SK-N-MC (cell line): ENCODE data around the gene PHF12.
A peak's percentile ranks its signal among the peaks of the same experiment; 100 is the strongest.

Source experiments
- DNase-seq: peaks from one replicate; pipeline ENCODE4 v3.0.0-alpha.2; 2011; ENCODE audit warnings: low read depth, low spot score
- H3K27ac ChIP-seq: fragments of 200-600 bp; sonication (generic); 2 replicates; pipeline ENCODE4 v1.5.1; 2016; ENCODE audit warnings: mixed run types
- H3K36me3 ChIP-seq: fragments of 200-600 bp; sonication (generic); 2 replicates; pipeline ENCODE4 v1.6.1; 2017; ENCODE audit warnings: antibody characterized with exemption, low read length, mixed read lengths; ENCODE audit not compliant: insufficient read depth
- H3K4me3 ChIP-seq: fragments of 200-600 bp; sonication (generic); 2 replicates; pipeline ENCODE4 v1.5.1; 2016
- H3K9ac ChIP-seq: fragments of 200-600 bp; sonication (generic); 2 replicates; pipeline ENCODE4 v1.8.0; 2017; ENCODE audit warnings: mixed run types, mixed read lengths; ENCODE audit not compliant: insufficient read length
- H3K9me3 ChIP-seq: fragments of 200-600 bp; sonication (generic); 2 replicates; pipeline ENCODE4 v1.6.1; 2017; ENCODE audit warnings: low read depth, mild to moderate bottlenecking, antibody characterized with exemption, low read length, moderate library complexity, mixed read lengths
- EZH2 ChIP-seq: fragments of 200-600 bp; sonication (generic); IDR thresholded peaks from one replicate; pipeline ENCODE4 v1.6.1; 2017; ENCODE audit warnings: antibody characterized with exemption
- FOXP2 ChIP-seq: optimal IDR thresholded peaks from 2 replicates; pipeline ENCODE3; 2011; ENCODE audit warnings: mild to moderate bottlenecking, moderate library complexity; ENCODE audit not compliant: insufficient read depth; ENCODE audit errors: extremely low read length, control extremely low read depth
- POLR2AphosphoS5 ChIP-seq: IDR thresholded peaks from 2 replicates; pipeline ENCODE4 v1.6.1; 2012; ENCODE audit warnings: mild to moderate bottlenecking, low read depth, low read length, borderline replicate concordance

PHF12 gene

DNA sequence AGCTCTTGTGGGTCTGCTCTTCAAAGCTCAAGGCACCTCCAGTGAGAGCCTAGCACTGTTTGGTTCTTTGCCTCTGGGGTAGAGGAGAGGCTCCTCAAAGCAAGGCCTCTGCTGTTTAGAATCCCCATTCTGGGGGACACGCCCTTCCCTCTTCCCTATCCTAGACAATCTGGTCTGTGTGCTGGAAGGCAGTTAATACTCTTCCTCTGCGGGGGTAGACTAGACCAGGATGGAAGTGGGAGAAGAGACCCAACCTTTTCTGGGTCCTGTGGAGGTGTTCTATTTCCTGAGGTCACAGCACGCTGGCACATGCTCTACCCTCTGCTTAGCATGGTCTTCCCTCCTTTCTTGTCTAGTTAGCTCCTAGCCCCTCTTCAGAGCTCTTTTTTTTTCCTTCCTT is 88.8 kb downstream of the PHF12 start:
- H3K9ac ChIP-seq = no peak overlapping the region
- H3K36me3 ChIP-seq = peaks cover 22% of the 10 kb centered on the region; the same call in 1 of the 2 replicates
- H3K27ac ChIP-seq = no peak overlapping the region
- DNase-seq = no peak
- H3K4me3 ChIP-seq = no peak overlapping the region
- no peaks in the 10 kb centered on the region for H3K9me3 ChIP-seq
- TF ChIP-seq EZH2 = no peak
- no peak for TF ChIP-seq POLR2AphosphoS5
- no peak for TF ChIP-seq FOXP2

DNA sequence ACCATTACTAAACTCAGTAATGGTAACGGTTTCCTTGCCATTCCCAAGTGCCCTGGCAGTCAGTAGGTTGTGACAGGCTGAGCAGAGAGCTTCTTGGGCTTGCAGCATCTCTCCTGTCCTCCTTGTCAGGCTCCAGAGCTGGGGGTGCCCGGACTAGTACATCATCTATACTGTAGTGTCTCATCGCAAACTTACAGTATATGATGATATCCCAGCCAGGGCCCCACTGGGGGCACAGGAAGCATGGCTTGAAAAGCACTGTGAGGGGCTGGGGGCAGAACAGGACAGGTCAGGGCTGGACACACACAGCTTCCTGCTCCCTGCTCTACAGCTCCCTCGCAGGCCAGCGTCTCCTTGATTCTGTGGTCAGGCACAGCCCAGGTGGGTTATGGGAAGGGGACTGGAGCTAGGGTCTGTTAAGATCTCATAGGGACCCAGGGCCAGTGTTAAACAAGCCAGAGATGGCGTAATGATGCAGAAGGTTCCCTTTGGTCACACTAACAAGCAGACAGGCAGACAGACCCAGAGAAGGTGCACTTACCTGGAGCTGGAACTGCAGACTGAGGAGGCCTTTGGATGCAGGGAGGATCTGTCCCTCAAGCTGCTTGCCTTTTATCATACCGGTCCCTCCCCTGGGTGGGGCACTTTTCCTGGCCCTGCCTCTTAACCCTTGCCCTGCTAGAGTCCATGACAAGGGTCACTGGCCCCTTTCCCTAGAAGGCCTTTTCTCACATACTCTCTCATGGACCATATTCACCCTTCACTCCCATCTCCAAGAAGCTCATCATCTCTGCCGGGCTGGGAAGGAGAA is 89.7 kb downstream of the PHF12 start:
- no peak for TF ChIP-seq POLR2AphosphoS5
- TF ChIP-seq EZH2 = no peak
- TF ChIP-seq FOXP2 = no peak
- H3K27ac ChIP-seq = no peak overlapping the region
- H3K4me3 ChIP-seq = no peak overlapping the region
- no peak overlapping the region for H3K9ac ChIP-seq
- peaks cover 22% of the 10 kb centered on the region; the same call in 1 of the 2 replicates for H3K36me3 ChIP-seq
- DNase-seq = no peak
- no peaks in the 10 kb centered on the region for H3K9me3 ChIP-seq

DNA sequence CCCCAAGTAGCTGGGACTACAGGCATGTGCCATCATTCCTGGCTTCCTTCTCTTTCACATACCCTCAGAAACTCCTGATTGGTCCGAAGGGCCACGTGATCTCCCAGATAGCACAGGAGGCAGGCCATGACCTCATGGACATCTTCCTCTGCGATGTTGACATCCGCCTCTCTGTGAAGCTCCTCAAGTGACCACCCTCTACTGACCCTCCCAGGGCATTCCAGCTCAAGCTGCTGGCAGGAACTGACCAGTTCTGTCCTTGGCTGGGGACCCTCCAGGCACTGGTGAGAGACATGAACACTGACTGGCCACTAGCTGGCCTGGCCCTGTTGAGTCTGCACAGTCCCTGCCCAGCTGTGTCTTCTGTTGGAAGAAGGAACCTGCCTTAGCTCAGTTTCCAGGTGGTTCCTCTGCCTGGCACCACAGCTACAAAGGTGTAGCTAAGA is 90.9 kb downstream of the PHF12 start:
- Histone ChIP-seq H3K9me3 (no peaks in the 10 kb centered on the region), H3K4me3 (no peak overlapping the region), H3K9ac (no peak overlapping the region), H3K36me3 (peaks cover 29% of the 10 kb centered on the region; the same call in 1 of the 2 replicates), H3K27ac (no peak overlapping the region)
- TF ChIP-seq EZH2 = no peak
- no peak for TF ChIP-seq FOXP2
- no peak for TF ChIP-seq POLR2AphosphoS5
- DNase-seq = no peak

DNA sequence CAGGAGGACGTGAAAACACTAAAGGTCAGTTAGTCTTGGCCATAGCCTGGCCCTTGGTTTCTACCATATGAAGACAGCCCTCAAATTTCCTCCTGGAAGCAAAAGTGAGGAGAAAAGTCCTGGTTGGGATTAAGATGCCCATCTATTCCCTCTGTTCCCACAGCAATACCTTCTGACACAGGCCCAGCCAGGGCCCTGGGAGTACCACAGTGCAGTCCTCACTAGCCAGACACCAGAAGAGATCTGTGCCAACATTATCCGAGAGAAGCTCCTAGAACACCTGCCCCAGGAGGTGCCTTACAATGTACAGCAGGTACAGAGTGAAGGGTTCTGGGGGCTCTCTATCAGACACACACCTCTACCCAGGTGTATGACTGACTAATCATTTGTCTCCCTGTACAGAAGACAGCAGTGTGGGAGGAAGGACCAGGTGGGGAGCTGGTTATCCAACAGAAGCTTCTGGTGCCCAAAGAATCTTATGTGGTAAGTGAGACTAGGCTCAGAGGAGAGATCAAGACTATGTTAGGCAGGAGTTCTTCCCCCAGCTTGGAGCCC is 92.4 kb downstream of the PHF12 start:
- no peak for TF ChIP-seq POLR2AphosphoS5
- no peak for TF ChIP-seq FOXP2
- TF ChIP-seq EZH2 = no peak

DNA sequence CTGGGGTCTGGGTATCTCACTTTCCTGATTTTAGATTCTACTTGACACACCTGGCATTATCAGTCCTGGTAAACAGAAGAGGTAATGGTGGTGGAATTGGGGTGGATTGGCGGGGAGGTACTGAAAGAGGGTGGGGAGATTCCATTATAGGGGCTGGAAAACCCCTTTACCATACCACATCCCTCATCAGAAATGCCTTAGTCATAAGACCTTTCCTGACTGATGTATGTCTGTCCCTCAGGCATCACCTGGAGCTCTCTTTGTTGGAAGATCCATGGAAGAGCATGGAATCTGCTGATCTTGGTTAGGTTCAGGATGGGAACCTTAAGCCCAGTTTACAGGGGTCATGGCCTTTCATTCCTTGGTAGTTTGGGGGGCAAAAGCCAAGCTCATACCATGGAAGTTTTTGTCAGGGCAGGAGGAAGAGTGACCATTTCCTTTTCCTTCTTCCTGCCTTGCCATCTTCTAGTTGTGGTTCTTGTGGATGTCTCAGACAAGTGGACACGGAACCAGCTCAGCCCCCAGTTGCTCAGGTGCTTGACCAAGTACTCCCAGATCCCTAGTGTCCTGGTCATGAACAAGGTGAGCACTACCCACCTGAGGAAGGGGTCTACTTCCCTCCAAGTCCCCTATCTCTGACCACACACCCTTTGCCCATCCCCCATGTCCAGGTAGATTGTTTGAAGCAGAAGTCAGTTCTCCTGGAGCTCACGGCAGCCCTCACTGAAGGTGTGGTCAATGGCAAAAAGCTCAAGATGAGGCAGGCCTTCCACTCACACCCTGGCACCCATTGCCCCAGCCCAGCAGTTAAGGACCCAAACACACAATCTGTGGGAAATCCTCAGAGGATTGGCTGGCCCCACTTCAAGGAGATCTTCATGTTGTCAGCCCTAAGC is 93.2 kb downstream of the PHF12 start:
- no peak for DNase-seq
- H3K9me3 ChIP-seq = no peaks in the 10 kb centered on the region
- peaks cover 29% of the 10 kb centered on the region; the same call in 1 of the 2 replicates for H3K36me3 ChIP-seq
- TF ChIP-seq EZH2 = no peak
- TF ChIP-seq FOXP2 = no peak
- no peak for TF ChIP-seq POLR2AphosphoS5
- no peak overlapping the region for H3K4me3 ChIP-seq
- no peak overlapping the region for H3K27ac ChIP-seq
- no peak overlapping the region for H3K9ac ChIP-seq

More for the DNA sequence above, 92.4 kb downstream of the PHF12 start:
- Histone ChIP-seq H3K36me3 (peaks cover 29% of the 10 kb centered on the region; the same call in 1 of the 2 replicates), H3K9ac (no peak overlapping the region), H3K27ac (no peak overlapping the region), H3K9me3 (no peaks in the 10 kb centered on the region), H3K4me3 (no peak overlapping the region)
- DNase-seq = no peak

DNA sequence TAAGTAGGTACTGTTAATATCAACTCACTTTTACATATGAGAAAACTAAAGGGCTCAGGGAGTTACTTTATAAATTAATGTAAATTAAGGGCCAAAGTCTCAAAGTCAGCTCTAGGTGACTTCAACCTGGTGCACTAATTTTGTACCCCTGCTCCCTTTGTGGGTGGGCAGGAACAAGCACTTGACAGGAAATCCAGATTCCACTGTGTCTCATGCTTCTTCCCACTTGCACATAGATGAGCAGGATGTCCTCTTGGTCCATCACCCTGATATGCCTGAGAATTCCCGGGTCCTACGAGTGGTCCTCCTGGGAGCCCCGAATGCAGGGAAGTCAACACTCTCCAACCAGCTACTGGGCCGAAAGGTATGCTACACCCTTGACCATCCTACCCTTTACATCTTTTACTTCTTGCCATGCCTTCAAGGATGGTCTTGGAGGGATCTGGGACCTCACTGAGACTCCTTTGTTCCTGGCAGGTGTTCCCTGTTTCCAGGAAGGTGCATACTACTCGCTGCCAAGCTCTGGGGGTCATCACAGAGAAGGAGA is 95.2 kb downstream of the PHF12 start:
- Histone ChIP-seq H3K9ac (no peak overlapping the region), H3K4me3 (peak overlapping the region; percentile 87), H3K36me3 (peaks cover 29% of the 10 kb centered on the region; the same call in 1 of the 2 replicates), H3K27ac (no peak overlapping the region), H3K9me3 (no peaks in the 10 kb centered on the region)
- no peak for DNase-seq
- TF ChIP-seq POLR2AphosphoS5 (no peak), FOXP2 (no peak), EZH2 (no peak)

DNA sequence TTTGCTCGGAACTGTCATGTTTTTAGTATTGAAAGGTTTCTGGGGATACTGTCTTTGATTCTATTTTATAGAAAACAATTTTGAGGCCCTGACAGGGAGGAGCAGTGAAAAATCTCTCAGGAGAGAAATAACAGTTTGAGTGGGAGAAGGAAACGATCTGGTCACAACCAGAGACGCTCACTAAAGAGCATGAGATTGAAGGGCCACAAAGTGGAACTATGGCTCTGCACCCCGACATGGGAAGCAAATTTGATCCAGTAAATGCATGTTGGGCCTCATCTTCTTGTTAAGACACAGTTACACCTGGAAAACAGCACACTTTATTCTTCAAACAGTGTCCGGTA is 96.0 kb downstream of the PHF12 start:
- TF ChIP-seq FOXP2 (no peak), POLR2AphosphoS5 (no peak), EZH2 (no peak)
- Histone ChIP-seq H3K36me3 (peaks cover 24% of the 10 kb centered on the region; the same call in 1 of the 2 replicates), H3K27ac (peak overlapping the region; percentile 64; the same call in 1 of the 2 replicates), H3K9me3 (no peaks in the 10 kb centered on the region), H3K4me3 (peak overlapping the region; percentile 87), H3K9ac (peak overlapping the region; percentile 91)
- DNase-seq = no peak
